ENCODE data around the gene GRID2IP.

- TF ChIP-seq ZNF398 (tag by site-specific recombination; IDR thresholded peaks at IDR 0.05) = no peak
- no peak for TF ChIP-seq ZNF768 (tag by site-specific recombination; IDR thresholded peaks at IDR 0.05)
- TF ChIP-seq ZBTB21 (tag by site-specific recombination; IDR thresholded peaks at IDR 0.05) = no peak
- no peak for TF ChIP-seq KLF10 (tag by site-specific recombination; IDR thresholded peaks at IDR 0.05)
- no peak for TF ChIP-seq ZNF157 (tag by site-specific recombination; IDR thresholded peaks at IDR 0.05)
- no peak for TF ChIP-seq ZNF362 (tag by site-specific recombination; IDR thresholded peaks at IDR 0.05)
- TF ChIP-seq ZNF76 (tag by site-specific recombination; IDR thresholded peaks at IDR 0.05; ENCODE audit: borderline replicate concordance, low read depth) = no peak
These were observed 89.2 kb downstream of the GRID2IP start for GRCh38 chr7:6461946-6462550.

Data from HEK293 (cell line).